HG03060 (cell line): ENCODE measurements around the gene PTPRG.

Experiments used
- ATAC-seq: cut with Tn5 transposase; IDR thresholded peaks from one replicate; pipeline ENCODE4 v1.9.1; 2021; ENCODE audit warnings: low read depth, moderate number of reproducible peaks; ENCODE audit not compliant: unreplicated experiment

Gene PTPRG

GRCh38 chr3:61966200-61966599 is 404.8 kb downstream of the PTPRG start:
- no peak for ATAC-seq

GRCh38 chr3:61967019-61967418 is 405.6 kb downstream of the PTPRG start:
- ATAC-seq = no peak

- no peak for ATAC-seq
Observed at GRCh38 chr3:61967937-61968336, 406.6 kb downstream of the PTPRG start.

- ATAC-seq = no peak
Observed at GRCh38 chr3:61974662-61975061, 413.3 kb downstream of the PTPRG start.

GRCh38 chr3:61975199-61975598 is 413.8 kb downstream of the PTPRG start:
- ATAC-seq = no peak

GRCh38 chr3:61975936-61976335 is 414.6 kb downstream of the PTPRG start:
- no peak for ATAC-seq

- no peak for ATAC-seq
Observed at GRCh38 chr3:61978460-61979419, 417.4 kb downstream of the PTPRG start.

- ATAC-seq = no peak
Observed at GRCh38 chr3:61979638-61980037, 418.3 kb downstream of the PTPRG start.

- ATAC-seq = no peak
Observed at GRCh38 chr3:61980041-61980440, 418.7 kb downstream of the PTPRG start.

GRCh38 chr3:61981060-61981459 is 419.7 kb downstream of the PTPRG start:
- ATAC-seq = no peak

GRCh38 chr3:61983479-61983878 is 422.1 kb downstream of the PTPRG start:
- ATAC-seq = no peak

GRCh38 chr3:61985020-61985419 is 423.6 kb downstream of the PTPRG start:
- no peak for ATAC-seq

GRCh38 chr3:61986473-61986872 is 425.1 kb downstream of the PTPRG start:
- no peak for ATAC-seq

GRCh38 chr3:61989681-61990080 is 428.3 kb downstream of the PTPRG start:
- no peak for ATAC-seq

GRCh38 chr3:61990327-61991027 is 429.1 kb downstream of the PTPRG start:
- no peak for ATAC-seq

GRCh38 chr3:61991706-61992105 is 430.3 kb downstream of the PTPRG start:
- ATAC-seq = no peak

GRCh38 chr3:61996366-61996765 is 435.0 kb downstream of the PTPRG start:
- ATAC-seq = no peak

GRCh38 chr3:61997101-61997500 is 435.7 kb downstream of the PTPRG start:
- no peak for ATAC-seq

GRCh38 chr3:62003835-62004234 is 442.5 kb downstream of the PTPRG start:
- no peak for ATAC-seq

GRCh38 chr3:62007036-62007435 is 445.7 kb downstream of the PTPRG start:
- ATAC-seq = no peak

GRCh38 chr3:62010989-62011388 is 449.6 kb downstream of the PTPRG start:
- ATAC-seq = no peak

- no peak for ATAC-seq
Observed at GRCh38 chr3:62011666-62012065, 450.3 kb downstream of the PTPRG start.
